Bronchial epithelial cell (primary cell): ENCODE results near the gene AUTS2. TPM values are rescaled to one million over a fixed set of nuclear protein-coding genes. Genes with fewer than 3 reads are reported as not detected.

ENCODE experiments used
- DNase-seq: peaks from one replicate; pipeline ENCODE4 v3.0.0-alpha.2; 2010; ENCODE audit warnings: low read depth
- FAIRE-seq: peaks from 2 replicates; lab custom pipeline; 2011; peaks lifted over from hg19 to GRCh38; lab: Jason Lieb, UNC
- H3K27me3 ChIP-seq: 2 replicates; pipeline ENCODE4 v1.5.1; 2011; ENCODE audit warnings: low read length; ENCODE audit not compliant: control insufficient read depth, insufficient read depth
- H3K36me3 ChIP-seq: 2 replicates; pipeline ENCODE4 v1.5.1; 2011; ENCODE audit warnings: low read length; ENCODE audit not compliant: control insufficient read depth, insufficient read depth
- H3K4me3 ChIP-seq: 2 replicates; pipeline ENCODE4 v1.5.1; 2011; ENCODE audit warnings: mild to moderate bottlenecking, low read depth, low read length, control low read depth
- CTCF ChIP-seq: IDR thresholded peaks from 2 replicates; pipeline ENCODE4 v1.5.1; 2011; ENCODE audit warnings: mild to moderate bottlenecking, moderate library complexity, low read length, control low read depth, inconsistent platforms; ENCODE audit not compliant: insufficient read depth, severe bottlenecking
- total RNA-seq: library from RNA; depleted of rRNA; stranded (reverse); fragments of >200 nt; gene quantifications from 2 replicates; pipeline ENCODE4 v1.2.1, GENCODE V29; 2014

AUTS2 gene
- total RNA-seq, 1 donor from 2014 or later = 9.5 TPM

- Histone ChIP-seq H3K4me3 (no peak overlapping the region), H3K27me3 (no peaks in the 10 kb centered on the region), H3K36me3 (no peaks in the 10 kb centered on the region)
- no peak for DNase-seq
- no peak for FAIRE-seq
- TF ChIP-seq CTCF = no peak
These were observed 506.0 kb downstream of the AUTS2 start for GRCh38 chr7:70104243-70104642.

GRCh38 chr7:70113078-70113477 lies 514.8 kb downstream of the AUTS2 start:
- H3K4me3 ChIP-seq = no peak overlapping the region
- H3K27me3 ChIP-seq = no peaks in the 10 kb centered on the region
- H3K36me3 ChIP-seq = no peaks in the 10 kb centered on the region
- FAIRE-seq (no peak), DNase-seq (no peak)
- no peak for TF ChIP-seq CTCF

- Histone ChIP-seq H3K4me3 (no peak overlapping the region), H3K36me3 (no peaks in the 10 kb centered on the region), H3K27me3 (no peaks in the 10 kb centered on the region)
- FAIRE-seq (peak; percentile 55), DNase-seq (no peak)
- no peak for TF ChIP-seq CTCF
These were observed 515.3 kb downstream of the AUTS2 start for GRCh38 chr7:70113536-70113935.

- Histone ChIP-seq H3K4me3 (no peak overlapping the region), H3K36me3 (no peaks in the 10 kb centered on the region), H3K27me3 (no peaks in the 10 kb centered on the region)
- FAIRE-seq (no peak), DNase-seq (no peak)
- no peak for TF ChIP-seq CTCF
These were observed 516.5 kb downstream of the AUTS2 start for GRCh38 chr7:70114806-70115205.

- no peaks in the 10 kb centered on the region for H3K36me3 ChIP-seq
- no peak for FAIRE-seq
- TF ChIP-seq CTCF = no peak
- H3K27me3 ChIP-seq = no peaks in the 10 kb centered on the region
- no peak overlapping the region for H3K4me3 ChIP-seq
- DNase-seq = no peak
These were observed 518.0 kb downstream of the AUTS2 start for GRCh38 chr7:70116244-70116643.

GRCh38 chr7:70116867-70117266 lies 518.6 kb downstream of the AUTS2 start:
- no peak overlapping the region for H3K4me3 ChIP-seq
- H3K36me3 ChIP-seq = no peaks in the 10 kb centered on the region
- no peak for FAIRE-seq
- H3K27me3 ChIP-seq = no peaks in the 10 kb centered on the region
- TF ChIP-seq CTCF = no peak
- no peak for DNase-seq
